WTC11 (cell line): Measurements from ENCODE around the gene MAML3. TPM values are rescaled to one million over a fixed set of nuclear protein-coding genes. Genes with fewer than 3 reads are reported as not detected.

Experiments
- ATAC-seq: fragments of 200-7000 bp; cut with Tn5 transposase; 2 replicates; pipeline ENCODE4 v1.10.0; 2021; ENCODE audit warnings: mild to moderate bottlenecking, moderate library complexity
- CTCF ChIA-PET: fragments of 300-600 bp; sonication (Branson Sonifier 250); formaldehyde crosslinking; loops from one replicate; lab custom pipeline; 2021; ENCODE audit warnings: antibody characterized with exemption; lab: Charles Lee
- POLR2A ChIA-PET: fragments of 350-600 bp; sonication (Branson Sonifier 250); formaldehyde crosslinking; loops from one replicate; lab custom pipeline; 2021; ENCODE audit warnings: antibody characterized with exemption; lab: Charles Lee
- DNase-seq: peaks from one replicate; pipeline ENCODE4 v3.0.0; 2021; ENCODE audit warnings: low spot score
- H3K27ac Mint-ChIP-seq: 2 replicates; pipeline ENCODE4 v1.8.0; 2021; ENCODE audit warnings: mixed read lengths
- H3K27me3 Mint-ChIP-seq: 2 replicates; pipeline ENCODE4 v1.8.0; 2021; ENCODE audit warnings: low read depth, mild to moderate bottlenecking, moderate library complexity, mixed read lengths
- H3K36me3 Mint-ChIP-seq: 2 replicates; pipeline ENCODE4 v1.8.0; 2021; ENCODE audit warnings: mixed read lengths
- H3K4me1 Mint-ChIP-seq: 2 replicates; pipeline ENCODE4 v1.8.0; 2022; ENCODE audit warnings: mixed read lengths
- H3K4me3 Mint-ChIP-seq: 2 replicates; pipeline ENCODE4 v1.8.0; 2021; ENCODE audit warnings: mild to moderate bottlenecking, moderate library complexity, mixed read lengths
- H3K9me3 Mint-ChIP-seq: 2 replicates; pipeline ENCODE4 v1.8.0; 2021; ENCODE audit warnings: mixed read lengths
- AFF4 ChIP-seq: sonication (generic); formaldehyde crosslinking; IDR thresholded peaks from 2 replicates; pipeline ENCODE4 v1.8.1; 2023; ENCODE audit warnings: mild to moderate bottlenecking, missing genetic modification reagents, borderline replicate concordance
- ATF1 ChIP-seq: sonication (generic); formaldehyde crosslinking; IDR thresholded peaks from 2 replicates; pipeline ENCODE4 v1.8.1; 2023; ENCODE audit warnings: mild to moderate bottlenecking, moderate library complexity, missing genetic modification reagents
- E2F5 ChIP-seq: sonication (generic); formaldehyde crosslinking; IDR thresholded peaks from 2 replicates; pipeline ENCODE4 v1.8.1; 2022; ENCODE audit warnings: mild to moderate bottlenecking, moderate library complexity, missing genetic modification reagents
- ELF4 ChIP-seq: sonication (generic); formaldehyde crosslinking; IDR thresholded peaks from 2 replicates; pipeline ENCODE4 v1.8.1; 2022; ENCODE audit warnings: low read depth, mild to moderate bottlenecking, moderate library complexity, missing genetic modification reagents
- ETV6 ChIP-seq: sonication (generic); formaldehyde crosslinking; IDR thresholded peaks from 2 replicates; pipeline ENCODE4 v1.8.1; 2022; ENCODE audit warnings: mild to moderate bottlenecking, missing genetic modification reagents
- GABPB1 ChIP-seq: sonication (generic); formaldehyde crosslinking; IDR thresholded peaks from 2 replicates; pipeline ENCODE4 v1.8.1; 2023; ENCODE audit warnings: mild to moderate bottlenecking, missing genetic modification reagents
- GTF2I ChIP-seq: fragments of 250-450 bp; sonication (Bioruptor Pico); conservative IDR thresholded peaks from 2 replicates; pipeline ENCODE4 v1.4.0; 2021; ENCODE audit warnings: mild to moderate bottlenecking
- JUN ChIP-seq: sonication (generic); formaldehyde crosslinking; IDR thresholded peaks from 2 replicates; pipeline ENCODE4 v1.8.0; 2023; ENCODE audit warnings: mild to moderate bottlenecking, missing genetic modification reagents
- KAT7 ChIP-seq: sonication (generic); formaldehyde crosslinking; IDR thresholded peaks from 2 replicates; pipeline ENCODE4 v1.8.1; 2023; ENCODE audit warnings: missing genetic modification reagents, mild to moderate bottlenecking, borderline replicate concordance
- MAX ChIP-seq: sonication (generic); formaldehyde crosslinking; IDR thresholded peaks from 2 replicates; pipeline ENCODE4 v1.8.0; 2022; ENCODE audit warnings: mild to moderate bottlenecking, missing genetic modification reagents
- NR2C2 ChIP-seq: sonication (generic); formaldehyde crosslinking; IDR thresholded peaks from 2 replicates; pipeline ENCODE4 v1.8.0; 2022; ENCODE audit warnings: mild to moderate bottlenecking, missing genetic modification reagents
- NR3C1 ChIP-seq: sonication (generic); formaldehyde crosslinking; conservative IDR thresholded peaks from 2 replicates; pipeline ENCODE4 v1.8.1; 2023; ENCODE audit warnings: low read depth, mild to moderate bottlenecking, missing genetic modification reagents
- PRDM15 ChIP-seq: sonication (generic); formaldehyde crosslinking; IDR thresholded peaks from 2 replicates; pipeline ENCODE4 v1.8.0; 2022; ENCODE audit warnings: missing genetic modification reagents
- ZBTB43 ChIP-seq: sonication (generic); formaldehyde crosslinking; IDR thresholded peaks from 2 replicates; pipeline ENCODE4 v1.8.1; 2023; ENCODE audit warnings: mild to moderate bottlenecking, missing genetic modification reagents
- ZMAT4 ChIP-seq: fragments of 250-450 bp; sonication (Bioruptor Pico); IDR thresholded peaks from 2 replicates; pipeline ENCODE4 v1.9.0; 2021; ENCODE audit warnings: mild to moderate bottlenecking
- ZNF138 ChIP-seq: sonication (generic); formaldehyde crosslinking; conservative IDR thresholded peaks from 2 replicates; pipeline ENCODE4 v1.8.1; 2022; ENCODE audit warnings: mild to moderate bottlenecking, moderate library complexity, missing genetic modification reagents
- ZNF219 ChIP-seq: sonication (generic); formaldehyde crosslinking; IDR thresholded peaks from 2 replicates; pipeline ENCODE4 v1.8.0; 2023; ENCODE audit warnings: missing genetic modification reagents, mild to moderate bottlenecking, borderline replicate concordance
- ZNF317 ChIP-seq: sonication (generic); formaldehyde crosslinking; IDR thresholded peaks from 2 replicates; pipeline ENCODE4 v1.8.1; 2023; ENCODE audit warnings: low read depth, mild to moderate bottlenecking, moderate library complexity, missing genetic modification reagents, borderline replicate concordance
- ZNF416 ChIP-seq: fragments of 250-450 bp; sonication (Bioruptor Pico); IDR thresholded peaks from 2 replicates; pipeline ENCODE4 v1.9.0; 2021; ENCODE audit warnings: mild to moderate bottlenecking, inconsistent platforms
- ZNF532 ChIP-seq: fragments of 250-450 bp; sonication (Bioruptor Pico); IDR thresholded peaks from 2 replicates; pipeline ENCODE4 v1.9.0; 2021; ENCODE audit warnings: mild to moderate bottlenecking, borderline replicate concordance
- total RNA-seq: library from RNA; stranded (reverse); gene quantifications from 3 replicates; pipeline ENCODE4 v1.2.3, GENCODE V29; 2021

MAML3 gene
- total RNA-seq, 1 experiment from 2014 or later = 7.4 TPM

GRCh38 chr4:139745111-139745639 lies 408.8 kb downstream of the MAML3 start:
- H3K36me3 Mint-ChIP-seq = no peaks in the 10 kb centered on the region
- ATAC-seq (no peak), DNase-seq (no peak)
- no peak overlapping the region for H3K4me3 Mint-ChIP-seq
- no peaks in the 10 kb centered on the region for H3K9me3 Mint-ChIP-seq
- H3K27ac Mint-ChIP-seq = no peak overlapping the region
- TF ChIP-seq ZNF416 (CRISPR knock-in tag) (no peak), MAX (CRISPR knock-in tag) (no peak), GABPB1 (CRISPR knock-in tag) (no peak), NR2C2 (CRISPR knock-in tag) (no peak), ETV6 (CRISPR knock-in tag) (no peak), AFF4 (no peak), GTF2I (CRISPR knock-in tag) (no peak), ATF1 (CRISPR knock-in tag) (no peak), NR3C1 (CRISPR knock-in tag) (no peak), PRDM15 (CRISPR knock-in tag) (no peak), ZBTB43 (no peak), ZMAT4 (CRISPR knock-in tag) (no peak), ZNF317 (CRISPR knock-in tag) (no peak), KAT7 (CRISPR knock-in tag) (no peak), ELF4 (CRISPR knock-in tag) (no peak), ZNF138 (CRISPR knock-in tag) (no peak), ZNF532 (CRISPR knock-in tag) (no peak), E2F5 (no peak), JUN (CRISPR knock-in tag) (no peak), ZNF219 (no peak)
- TF ChIP-seq, all 79 proteins: peak for 0
- no peaks in the 10 kb centered on the region for H3K27me3 Mint-ChIP-seq
- ChIA-PET POLR2A (interaction anchor here (0.6 kb wide), 1 partner anchor 714 kb away, joined by 3 read pairs; no protein-coding TSS in a partner anchor), CTCF (no interaction called here)
- peaks cover 22% of the 10 kb centered on the region for H3K4me1 Mint-ChIP-seq
